ENCODE measurements around the gene SLC25A43. TPM values are rescaled to one million over a fixed set of nuclear protein-coding genes. Genes with fewer than 3 reads are reported as not detected.

SLC25A43 gene
- total RNA-seq, 1 experiment from 2014 or later, result 4.5 TPM

DNA sequence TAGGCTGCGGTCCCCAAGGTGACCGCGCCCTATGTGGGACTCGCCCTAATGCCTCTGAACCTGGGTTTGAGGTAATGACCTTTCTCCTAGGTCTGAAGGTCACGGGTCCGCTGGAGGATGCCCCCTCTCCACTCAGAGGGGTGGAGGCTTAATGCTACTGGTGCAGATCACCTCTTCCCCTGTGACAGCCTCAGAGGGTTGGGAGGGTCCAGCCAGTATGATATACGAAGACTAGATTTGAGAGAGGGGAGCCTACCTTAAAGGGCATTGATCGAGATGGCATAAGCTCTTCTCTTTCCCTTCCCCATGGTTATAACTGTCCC is 70.1 kb downstream of the SLC25A43 start (continued):
- TF ChIP-seq STAT6 (CRISPR knock-in tag; conservative IDR thresholded peaks at IDR 0.05; ENCODE audit: low read depth) (no peak), ATF1 (CRISPR knock-in tag; IDR thresholded peaks at IDR 0.05) (no peak), GABPB1 (CRISPR knock-in tag; IDR thresholded peaks at IDR 0.05) (no peak), ZNF317 (CRISPR knock-in tag; IDR thresholded peaks at IDR 0.05; ENCODE audit: borderline replicate concordance, low read depth) (no peak), KAT7 (CRISPR knock-in tag; IDR thresholded peaks at IDR 0.05; ENCODE audit: borderline replicate concordance) (no peak), FOXK1 (CRISPR knock-in tag; IDR thresholded peaks at IDR 0.05) (no peak)

GRCh38 chrX:119474615-119475388 is 75.7 kb downstream of the SLC25A43 start:
- Mint-ChIP-seq H3K4me1 (no peaks in the 10 kb centered on the region), H3K27me3 (ENCODE audit: low read depth) (no peaks in the 10 kb centered on the region), H3K36me3 (peaks cover 12% of the 10 kb centered on the region), H3K9me3 (no peaks in the 10 kb centered on the region), H3K27ac (no peak overlapping the region), H3K4me3 (no peak overlapping the region)
- TF ChIP-seq NFYB (CRISPR knock-in tag; conservative IDR thresholded peaks at IDR 0.05; ENCODE audit: low read depth) (no peak), NR2C2 (CRISPR knock-in tag; IDR thresholded peaks at IDR 0.05) (no peak), STAT6 (CRISPR knock-in tag; conservative IDR thresholded peaks at IDR 0.05; ENCODE audit: low read depth) (no peak), IRF2 (CRISPR knock-in tag; IDR thresholded peaks at IDR 0.05; ENCODE audit: borderline replicate concordance, low read depth) (no peak), ZNF138 (CRISPR knock-in tag; conservative IDR thresholded peaks at IDR 0.05) (no peak), E2F5 (CRISPR knock-in tag; IDR thresholded peaks at IDR 0.05) (no peak), USF1 (CRISPR knock-in tag; IDR thresholded peaks at IDR 0.05) (no peak), ZNF396 (CRISPR knock-in tag; IDR thresholded peaks at IDR 0.05; ENCODE audit: borderline replicate concordance) (no peak)
- TF ChIP-seq, protein P1, sequence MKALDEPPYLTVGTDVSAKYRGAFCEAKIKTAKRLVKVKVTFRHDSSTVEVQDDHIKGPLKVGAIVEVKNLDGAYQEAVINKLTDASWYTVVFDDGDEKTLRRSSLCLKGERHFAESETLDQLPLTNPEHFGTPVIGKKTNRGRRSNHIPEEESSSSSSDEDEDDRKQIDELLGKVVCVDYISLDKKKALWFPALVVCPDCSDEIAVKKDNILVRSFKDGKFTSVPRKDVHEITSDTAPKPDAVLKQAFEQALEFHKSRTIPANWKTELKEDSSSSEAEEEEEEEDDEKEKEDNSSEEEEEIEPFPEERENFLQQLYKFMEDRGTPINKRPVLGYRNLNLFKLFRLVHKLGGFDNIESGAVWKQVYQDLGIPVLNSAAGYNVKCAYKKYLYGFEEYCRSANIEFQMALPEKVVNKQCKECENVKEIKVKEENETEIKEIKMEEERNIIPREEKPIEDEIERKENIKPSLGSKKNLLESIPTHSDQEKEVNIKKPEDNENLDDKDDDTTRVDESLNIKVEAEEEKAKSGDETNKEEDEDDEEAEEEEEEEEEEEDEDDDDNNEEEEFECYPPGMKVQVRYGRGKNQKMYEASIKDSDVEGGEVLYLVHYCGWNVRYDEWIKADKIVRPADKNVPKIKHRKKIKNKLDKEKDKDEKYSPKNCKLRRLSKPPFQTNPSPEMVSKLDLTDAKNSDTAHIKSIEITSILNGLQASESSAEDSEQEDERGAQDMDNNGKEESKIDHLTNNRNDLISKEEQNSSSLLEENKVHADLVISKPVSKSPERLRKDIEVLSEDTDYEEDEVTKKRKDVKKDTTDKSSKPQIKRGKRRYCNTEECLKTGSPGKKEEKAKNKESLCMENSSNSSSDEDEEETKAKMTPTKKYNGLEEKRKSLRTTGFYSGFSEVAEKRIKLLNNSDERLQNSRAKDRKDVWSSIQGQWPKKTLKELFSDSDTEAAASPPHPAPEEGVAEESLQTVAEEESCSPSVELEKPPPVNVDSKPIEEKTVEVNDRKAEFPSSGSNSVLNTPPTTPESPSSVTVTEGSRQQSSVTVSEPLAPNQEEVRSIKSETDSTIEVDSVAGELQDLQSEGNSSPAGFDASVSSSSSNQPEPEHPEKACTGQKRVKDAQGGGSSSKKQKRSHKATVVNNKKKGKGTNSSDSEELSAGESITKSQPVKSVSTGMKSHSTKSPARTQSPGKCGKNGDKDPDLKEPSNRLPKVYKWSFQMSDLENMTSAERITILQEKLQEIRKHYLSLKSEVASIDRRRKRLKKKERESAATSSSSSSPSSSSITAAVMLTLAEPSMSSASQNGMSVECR (CRISPR knock-in tag; IDR thresholded peaks at IDR 0.05; ENCODE audit: borderline replicate concordance), result no peak
- TF ChIP-seq, protein P2, sequence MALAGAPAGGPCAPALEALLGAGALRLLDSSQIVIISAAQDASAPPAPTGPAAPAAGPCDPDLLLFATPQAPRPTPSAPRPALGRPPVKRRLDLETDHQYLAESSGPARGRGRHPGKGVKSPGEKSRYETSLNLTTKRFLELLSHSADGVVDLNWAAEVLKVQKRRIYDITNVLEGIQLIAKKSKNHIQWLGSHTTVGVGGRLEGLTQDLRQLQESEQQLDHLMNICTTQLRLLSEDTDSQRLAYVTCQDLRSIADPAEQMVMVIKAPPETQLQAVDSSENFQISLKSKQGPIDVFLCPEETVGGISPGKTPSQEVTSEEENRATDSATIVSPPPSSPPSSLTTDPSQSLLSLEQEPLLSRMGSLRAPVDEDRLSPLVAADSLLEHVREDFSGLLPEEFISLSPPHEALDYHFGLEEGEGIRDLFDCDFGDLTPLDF (CRISPR knock-in tag; IDR thresholded peaks at IDR 0.05), result no peak
- ChIA-PET CTCF (interaction anchor here (0.9 to 2.1 kb wide), 4 partner anchors 8 to 283 kb away, joined by 3 to 9 read pairs (median 4); no protein-coding TSS in a partner anchor), POLR2A (no interaction called here)
- DNase-seq (ENCODE audit: low spot score), result no peak
- no peak for ATAC-seq

Measured in WTC11 (cell line).